ENCODE measurements around the gene FCRL4. TPM values are rescaled to one million over a fixed set of nuclear protein-coding genes. Genes with fewer than 3 reads are reported as not detected.

FCRL4 gene
- total RNA-seq, 1 experiment from 2014 or later: not detected

DNA sequence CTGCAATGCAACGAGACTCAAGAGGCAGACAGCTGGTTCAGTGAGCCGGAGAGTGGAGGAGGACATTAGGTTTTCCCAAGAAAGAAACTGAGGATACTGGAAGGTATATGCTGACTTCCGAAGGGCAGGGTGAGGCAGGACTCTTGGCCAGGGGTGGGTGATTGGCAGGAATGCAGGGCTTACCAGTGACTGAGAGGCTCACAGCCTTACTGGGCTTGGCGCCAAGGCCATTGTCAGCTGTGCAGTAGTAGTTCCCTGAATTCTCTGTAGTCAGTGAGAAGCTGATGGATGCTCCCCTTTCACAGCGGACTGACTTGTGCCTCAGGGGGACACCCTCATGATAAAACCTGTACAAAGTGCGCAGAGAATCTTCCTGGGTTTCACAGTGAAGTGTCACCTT is 55.2 kb downstream of the FCRL4 start:
- peaks cover 8 to 10% of the 10 kb centered on the region in 2 experiments for H3K9me3 Mint-ChIP-seq
- Histone ChIP-seq H3K9me3 (ENCODE audit: control insufficient read depth, low read depth, low read length) (no peaks in the 10 kb centered on the region), H3K79me2 (ENCODE audit: insufficient read depth, low read length) (no peaks in the 10 kb centered on the region), H3T11ph (ENCODE audit: low read length) (no peak overlapping the region), H3K4ac (ENCODE audit: low read depth, low read length) (no peak overlapping the region), H3K27ac (ENCODE audit: insufficient read length, low read depth, low read length) (no peak overlapping the region), H3K18ac (ENCODE audit: insufficient read length, low read depth, low read length) (no peak overlapping the region), H4K8ac (replicated peaks; ENCODE audit: insufficient read length, low read depth, low read length) (no peak overlapping the region), H4K91ac (ENCODE audit: insufficient read length, low read depth, low read length) (no peak overlapping the region), H3K4me2 (ENCODE audit: insufficient read depth, insufficient read length, low read length) (no peak overlapping the region), H2AK5ac (ENCODE audit: insufficient read length, low read length) (no peak overlapping the region), H3K23ac (ENCODE audit: insufficient read length, low read depth, low read length) (no peak overlapping the region), H2BK20ac (ENCODE audit: low read depth, low read length, poor library complexity, severe bottlenecking) (no peak overlapping the region), H3K79me1 (ENCODE audit: insufficient read depth, low read depth, low read length, poor library complexity, severe bottlenecking) (no peaks in the 10 kb centered on the region), H2BK15ac (ENCODE audit: low read depth, low read length) (no peak overlapping the region), H3K23me2 (ENCODE audit: insufficient read length, low read depth, low read length, poor library complexity, severe bottlenecking) (no peaks in the 10 kb centered on the region), H2BK5ac (ENCODE audit: insufficient read length, low read length) (no peak overlapping the region), H3K14ac (ENCODE audit: insufficient read depth, low read length) (no peak overlapping the region), H3K9ac (ENCODE audit: extremely low read depth, insufficient read length, low read length) (no peak overlapping the region), H2AFZ (ENCODE audit: low read length) (no peak overlapping the region), H2BK120ac (ENCODE audit: low read depth, low read length, poor library complexity, severe bottlenecking) (no peak overlapping the region), H3K56ac (ENCODE audit: insufficient read length, low read depth, low read length) (no peak overlapping the region), H3K27me3 (ENCODE audit: insufficient read depth, low read length) (no peaks in the 10 kb centered on the region; the same call in 1 of the 2 replicates), H4K20me1 (ENCODE audit: control insufficient read depth, insufficient read depth, insufficient read length) (no peaks in the 10 kb centered on the region), H2BK12ac (ENCODE audit: insufficient read length, low read depth, low read length) (no peak overlapping the region), H4K5ac (ENCODE audit: insufficient read length, low read depth, low read length) (no peak overlapping the region), H3K4me1 (ENCODE audit: insufficient read depth, low read length) (peaks cover 17% of the 10 kb centered on the region; the same call in 1 of the 2 replicates)
- peaks cover 33 to 41% of the 10 kb centered on the region in 2 experiments for H3K4me1 Mint-ChIP-seq
- H3K27me3 Mint-ChIP-seq (ENCODE audit: low read depth): no peaks in the 10 kb centered on the region
- DNase-seq: no peak
- no peak overlapping the region for H3K27ac Mint-ChIP-seq
- peaks cover 4 to 9% (median 4%) of the 10 kb centered on the region in 3 experiments; a peak in 6 of 7 replicates for H3K36me3 Mint-ChIP-seq (ENCODE audit: insufficient read depth in 1 of 3, low read depth in 3 of 3)
- H3K4me3 Mint-ChIP-seq: no peak overlapping the region
- no CpG with 5 or more reads among the region's 6 CpGs for WGBS (ENCODE audit: extremely low coverage, insufficient read length, low lambda C conversion rate)
- TF ChIP-seq, protein P1, sequence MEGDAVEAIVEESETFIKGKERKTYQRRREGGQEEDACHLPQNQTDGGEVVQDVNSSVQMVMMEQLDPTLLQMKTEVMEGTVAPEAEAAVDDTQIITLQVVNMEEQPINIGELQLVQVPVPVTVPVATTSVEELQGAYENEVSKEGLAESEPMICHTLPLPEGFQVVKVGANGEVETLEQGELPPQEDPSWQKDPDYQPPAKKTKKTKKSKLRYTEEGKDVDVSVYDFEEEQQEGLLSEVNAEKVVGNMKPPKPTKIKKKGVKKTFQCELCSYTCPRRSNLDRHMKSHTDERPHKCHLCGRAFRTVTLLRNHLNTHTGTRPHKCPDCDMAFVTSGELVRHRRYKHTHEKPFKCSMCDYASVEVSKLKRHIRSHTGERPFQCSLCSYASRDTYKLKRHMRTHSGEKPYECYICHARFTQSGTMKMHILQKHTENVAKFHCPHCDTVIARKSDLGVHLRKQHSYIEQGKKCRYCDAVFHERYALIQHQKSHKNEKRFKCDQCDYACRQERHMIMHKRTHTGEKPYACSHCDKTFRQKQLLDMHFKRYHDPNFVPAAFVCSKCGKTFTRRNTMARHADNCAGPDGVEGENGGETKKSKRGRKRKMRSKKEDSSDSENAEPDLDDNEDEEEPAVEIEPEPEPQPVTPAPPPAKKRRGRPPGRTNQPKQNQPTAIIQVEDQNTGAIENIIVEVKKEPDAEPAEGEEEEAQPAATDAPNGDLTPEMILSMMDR (conservative IDR thresholded peaks at IDR 0.05): no peak
